Epithelial cell of esophagus (primary cell): ENCODE results near the gene COCH.
"Not testable (repeated sequence)": the region's sequence is repeated elsewhere in the genome, so short reads cannot be mapped to it uniquely, and the experiment has no call there.

ENCODE experiments used
- DNase-seq: peaks from one replicate; pipeline ENCODE4 v3.0.0; 2010; ENCODE audit warnings: low read depth
- H3K4me3 ChIP-seq: 2 replicates; pipeline ENCODE4 v1.5.1; 2011; ENCODE audit warnings: mild to moderate bottlenecking, low read length, control low read depth
- CTCF ChIP-seq: IDR thresholded peaks from 2 replicates; pipeline ENCODE4 v1.5.1; 2011; ENCODE audit warnings: low read depth, mild to moderate bottlenecking, low read length, control low read depth, inconsistent platforms; ENCODE audit not compliant: insufficient read depth; ENCODE audit errors: missing control alignments

COCH gene

GRCh38 chr14:30921305-30921704 lies 46.9 kb downstream of the COCH start:
- DNase-seq = peak; percentile 41

GRCh38 chr14:30921788-30922187 lies 47.4 kb downstream of the COCH start:
- H3K4me3 ChIP-seq = no peak overlapping the region
- DNase-seq = no peak
- no peak for TF ChIP-seq CTCF

More at GRCh38 chr14:30921305-30921704, 46.9 kb downstream of the COCH start:
- no peak for TF ChIP-seq CTCF
- H3K4me3 ChIP-seq = no peak overlapping the region

GRCh38 chr14:30925254-30925653 lies 50.9 kb downstream of the COCH start:
- no peak for TF ChIP-seq CTCF
- no peak overlapping the region for H3K4me3 ChIP-seq
- no peak for DNase-seq

GRCh38 chr14:30928462-30928861 lies 54.1 kb downstream of the COCH start:
- TF ChIP-seq CTCF = no peak
- no peak for DNase-seq
- H3K4me3 ChIP-seq = no peak overlapping the region

GRCh38 chr14:30933937-30934336 lies 59.6 kb downstream of the COCH start:
- H3K4me3 ChIP-seq, DNase-seq: not testable (repeated sequence)

GRCh38 chr14:30935445-30935844 lies 61.1 kb downstream of the COCH start:
- no peak for TF ChIP-seq CTCF
- H3K4me3 ChIP-seq = no peak overlapping the region
- no peak for DNase-seq

- H3K4me3 ChIP-seq = no peak overlapping the region
- DNase-seq = no peak
- no peak for TF ChIP-seq CTCF
Measured at GRCh38 chr14:30938617-30939016, 64.3 kb downstream of the COCH start.
